Peyer's patch (tissue), 4 donors: ENCODE data around the gene CACNA1A. TPM values are rescaled to one million over a fixed set of nuclear protein-coding genes. Genes with fewer than 3 reads are reported as not detected.

Experiments
- DNase-seq, 3 donors: peaks; one replicate each; pipeline ENCODE4 v3.0.0-alpha.2; 2017 to 2019
- H3K27ac ChIP-seq, 4 donors: fragments of 200-600 bp; sonication (generic); one replicate each; pipeline ENCODE4 v1.5.1; 2016 to 2019
- H3K27me3 ChIP-seq, 2 donors: fragments of 200-600 bp; sonication (generic); one replicate each; pipeline ENCODE4 v1.5.1; 2019
- H3K36me3 ChIP-seq, 3 donors: fragments of 200-600 bp; sonication (generic); one replicate each; pipeline ENCODE4 v1.5.1; 2016 to 2019
- H3K4me1 ChIP-seq, 4 donors: fragments of 200-600 bp; sonication (generic); one replicate each; pipeline ENCODE4 v1.5.1; 2016 to 2019
- H3K4me3 ChIP-seq, 4 donors: fragments of 200-600 bp; sonication (generic); 1 replicate in 3 of 4; 2 replicates in 1 of 4; pipeline ENCODE4 v1.5.1; 2016 to 2019; ENCODE audit warnings: mild to moderate bottlenecking in 1 of 4
- H3K9me3 ChIP-seq, 4 donors: fragments of 200-600 bp; sonication (generic); one replicate each; pipeline ENCODE4 v1.5.1; 2016 to 2019; ENCODE audit warnings: mild to moderate bottlenecking in 1 of 4
- POLR2A ChIP-seq, 2 donors: fragments of 450-650 bp; IDR thresholded peaks; one replicate each; pipeline ENCODE4 v1.5.1; 2017; ENCODE audit warnings: antibody characterized with exemption in 2 of 2, mild to moderate bottlenecking in 2 of 2, moderate library complexity in 2 of 2
- total RNA-seq, 4 donors: library from RNA; depleted of rRNA; stranded (reverse); fragments of >200 nt; gene quantifications; one replicate each; pipeline ENCODE4 v1.1.0, GENCODE V29; 2016
- TF ChIP-seq, protein P1 (sequence below), 6 experiments: fragments of 450-650 bp in 4 of 6; fragments of 200-600 bp in 2 of 6; sonication (generic) in 1 of 6; IDR thresholded peaks; one replicate each; pipeline ENCODE4 v1.5.1; 2017 to 2019; ENCODE audit warnings: antibody characterized with exemption in 6 of 6, mild to moderate bottlenecking in 3 of 6, moderate library complexity in 1 of 6

The CACNA1A gene
- total RNA-seq, 4 donors from 2014 or later: 16.8 to 25.7 (median 21.7) TPM

DNA sequence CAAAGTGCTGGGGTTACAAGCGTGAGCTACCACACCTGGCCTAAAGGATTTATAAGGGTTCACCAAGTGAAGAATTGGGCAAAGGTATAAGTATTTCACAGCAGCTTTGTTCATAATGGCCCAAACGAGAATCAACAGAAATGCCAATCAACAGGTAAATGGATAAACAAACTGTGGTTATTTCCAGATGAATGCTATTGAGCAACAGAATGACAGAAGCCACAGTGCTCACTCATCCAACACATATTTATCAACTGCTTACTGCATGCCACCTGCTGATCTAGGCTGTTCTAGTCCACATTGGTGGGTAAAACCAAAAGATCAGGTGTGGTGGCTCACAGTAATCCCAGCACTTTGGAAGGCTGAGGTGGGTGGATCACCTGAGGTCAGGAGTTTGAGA lies 27.7 kb downstream of the CACNA1A start:
- no peaks in the 10 kb centered on the region for H3K4me1 ChIP-seq
- H3K27me3 ChIP-seq: no peaks in the 10 kb centered on the region
- no peak overlapping the region for H3K4me3 ChIP-seq
- no peak for DNase-seq
- no peak overlapping the region for H3K27ac ChIP-seq
- TF ChIP-seq POLR2A (IDR thresholded peaks at IDR 0.05): no peak
- TF ChIP-seq, protein P1, sequence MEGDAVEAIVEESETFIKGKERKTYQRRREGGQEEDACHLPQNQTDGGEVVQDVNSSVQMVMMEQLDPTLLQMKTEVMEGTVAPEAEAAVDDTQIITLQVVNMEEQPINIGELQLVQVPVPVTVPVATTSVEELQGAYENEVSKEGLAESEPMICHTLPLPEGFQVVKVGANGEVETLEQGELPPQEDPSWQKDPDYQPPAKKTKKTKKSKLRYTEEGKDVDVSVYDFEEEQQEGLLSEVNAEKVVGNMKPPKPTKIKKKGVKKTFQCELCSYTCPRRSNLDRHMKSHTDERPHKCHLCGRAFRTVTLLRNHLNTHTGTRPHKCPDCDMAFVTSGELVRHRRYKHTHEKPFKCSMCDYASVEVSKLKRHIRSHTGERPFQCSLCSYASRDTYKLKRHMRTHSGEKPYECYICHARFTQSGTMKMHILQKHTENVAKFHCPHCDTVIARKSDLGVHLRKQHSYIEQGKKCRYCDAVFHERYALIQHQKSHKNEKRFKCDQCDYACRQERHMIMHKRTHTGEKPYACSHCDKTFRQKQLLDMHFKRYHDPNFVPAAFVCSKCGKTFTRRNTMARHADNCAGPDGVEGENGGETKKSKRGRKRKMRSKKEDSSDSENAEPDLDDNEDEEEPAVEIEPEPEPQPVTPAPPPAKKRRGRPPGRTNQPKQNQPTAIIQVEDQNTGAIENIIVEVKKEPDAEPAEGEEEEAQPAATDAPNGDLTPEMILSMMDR (IDR thresholded peaks at IDR 0.05): no peak
- no peaks in the 10 kb centered on the region for H3K36me3 ChIP-seq
- peaks cover 0 to 17% (median 7%) of the 10 kb centered on the region in 4 donors for H3K9me3 ChIP-seq

DNA sequence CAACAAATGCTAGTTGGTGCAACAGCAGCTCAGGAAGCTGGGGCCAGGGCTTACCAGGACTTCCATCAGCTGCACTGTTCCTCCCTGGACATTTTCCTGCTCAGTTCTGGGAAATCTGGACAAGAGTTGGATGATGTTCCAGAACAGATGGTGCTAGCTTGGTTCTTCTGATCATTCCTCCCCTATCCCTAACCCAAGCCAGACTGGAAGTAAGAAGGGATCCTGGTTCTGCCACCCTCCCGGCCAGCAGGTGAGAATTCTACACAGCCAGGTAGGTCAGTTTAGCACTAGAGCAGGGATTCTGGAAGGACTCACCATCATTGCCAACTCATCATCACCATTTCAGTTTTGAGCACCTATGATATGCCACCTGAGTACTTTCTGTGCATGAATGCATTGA lies 30.2 kb downstream of the CACNA1A start:
- Histone ChIP-seq H3K36me3 (no peaks in the 10 kb centered on the region), H3K27ac (no peak overlapping the region), H3K4me3 (no peak overlapping the region), H3K9me3 (peaks cover 0 to 17% (median 7%) of the 10 kb centered on the region in 4 donors), H3K4me1 (no peaks in the 10 kb centered on the region), H3K27me3 (no peaks in the 10 kb centered on the region)
- TF ChIP-seq POLR2A (IDR thresholded peaks at IDR 0.05): no peak
- TF ChIP-seq, protein P1 (IDR thresholded peaks at IDR 0.05): no peak
- DNase-seq: no peak

DNA sequence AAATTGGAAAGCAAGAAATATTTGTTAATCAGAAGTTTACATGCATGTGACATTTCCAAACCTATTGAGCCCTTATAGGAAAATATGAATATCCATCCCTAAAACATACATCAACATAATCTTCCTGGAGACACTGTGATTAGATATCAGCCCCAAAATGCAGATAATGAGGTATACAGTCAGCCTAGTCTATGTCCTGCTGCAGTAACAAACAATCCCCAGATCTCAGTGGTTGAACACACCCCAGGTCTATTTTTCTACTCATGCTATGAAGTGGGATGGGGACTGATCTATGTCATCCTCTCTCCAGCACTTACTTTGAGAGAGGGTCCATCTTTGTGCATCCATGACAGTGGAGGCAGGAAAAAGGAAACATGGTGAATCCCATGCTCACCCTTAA lies 31.2 kb downstream of the CACNA1A start:
- Histone ChIP-seq H3K4me1 (no peaks in the 10 kb centered on the region), H3K36me3 (no peaks in the 10 kb centered on the region), H3K27ac (no peak overlapping the region), H3K4me3 (no peak overlapping the region), H3K9me3 (peaks cover 0 to 21% (median 7%) of the 10 kb centered on the region in 4 donors), H3K27me3 (no peaks in the 10 kb centered on the region)
- TF ChIP-seq, protein P1 (IDR thresholded peaks at IDR 0.05): no peak
- no peak for TF ChIP-seq POLR2A (IDR thresholded peaks at IDR 0.05)
- DNase-seq: no peak

DNA sequence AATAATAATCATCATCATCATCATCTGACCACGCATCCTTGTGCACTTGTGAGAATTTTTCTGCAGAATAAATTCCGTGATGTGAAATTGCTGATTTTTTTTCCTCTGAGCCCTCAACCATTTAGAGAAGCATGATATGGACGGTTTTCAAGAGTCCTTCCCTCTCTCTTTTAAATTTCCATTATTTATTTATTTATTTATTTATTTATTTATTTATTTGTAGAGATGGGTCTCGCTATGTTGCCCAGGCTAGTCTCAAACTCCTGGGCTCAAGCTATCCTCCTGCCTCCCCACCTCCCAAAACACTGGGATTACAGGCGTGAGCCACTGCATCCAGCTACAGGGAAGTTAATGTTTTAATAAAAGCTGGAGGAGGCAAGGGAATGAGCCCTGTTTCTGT lies 39.6 kb downstream of the CACNA1A start:
- H3K4me3 ChIP-seq: no peak overlapping the region
- no peak for DNase-seq
- H3K9me3 ChIP-seq: peaks cover 0 to 4% (median 0%) of the 10 kb centered on the region in 4 donors
- no peaks in the 10 kb centered on the region for H3K4me1 ChIP-seq
- H3K27ac ChIP-seq: no peak overlapping the region
- H3K27me3 ChIP-seq: no peaks in the 10 kb centered on the region
- H3K36me3 ChIP-seq: no peaks in the 10 kb centered on the region
- TF ChIP-seq, protein P1 (IDR thresholded peaks at IDR 0.05): no peak
- TF ChIP-seq POLR2A (IDR thresholded peaks at IDR 0.05): no peak

DNA sequence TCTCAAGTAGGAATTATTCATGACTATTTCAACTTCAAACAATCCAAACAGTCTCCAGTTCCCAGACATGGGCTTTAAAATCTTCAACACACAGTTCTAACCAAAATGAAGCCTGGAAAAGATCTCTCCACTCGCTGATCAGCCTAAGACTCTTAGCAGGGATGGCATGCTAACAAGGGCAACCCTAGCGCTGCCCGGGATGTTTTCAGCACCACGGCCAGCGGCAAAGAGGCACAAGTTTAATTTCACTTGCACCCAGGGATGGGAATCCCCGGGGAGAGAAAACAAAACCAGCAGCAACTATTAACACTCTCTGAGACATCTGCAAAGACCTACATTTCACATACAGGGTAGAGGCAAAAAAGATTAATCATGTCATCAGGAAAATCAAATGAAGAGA lies 43.0 kb downstream of the CACNA1A start:
- no peak for DNase-seq
- no peaks in the 10 kb centered on the region for H3K36me3 ChIP-seq

More for the DNA sequence above, 43.0 kb downstream of the CACNA1A start:
- Histone ChIP-seq H3K27ac (no peak overlapping the region), H3K27me3 (no peaks in the 10 kb centered on the region), H3K9me3 (no peaks in the 10 kb centered on the region), H3K4me1 (no peaks in the 10 kb centered on the region), H3K4me3 (no peak overlapping the region)
- TF ChIP-seq, protein P1 (IDR thresholded peaks at IDR 0.05): no peak
- no peak for TF ChIP-seq POLR2A (IDR thresholded peaks at IDR 0.05)
